GM19351 (cell line): Measurements from ENCODE around the gene LFNG.
"Not testable (repeated sequence)": the region's sequence is repeated elsewhere in the genome, so short reads cannot be mapped to it uniquely, and the experiment has no call there.

ENCODE experiments used
- ATAC-seq: cut with Tn5 transposase; IDR thresholded peaks from one replicate; pipeline ENCODE4 v1.9.1; 2021; ENCODE audit warnings: mild to moderate bottlenecking, moderate library complexity; ENCODE audit not compliant: unreplicated experiment

The LFNG gene

GRCh38 chr7:2529161-2530070 is 9.8 kb downstream of the LFNG start:
- ATAC-seq: peak; percentile 42

- no peak for ATAC-seq
Measured at GRCh38 chr7:2530071-2530987, 10.8 kb downstream of the LFNG start.

- not testable (repeated sequence) for ATAC-seq
Measured at GRCh38 chr7:2530994-2531795, 11.6 kb downstream of the LFNG start.

- ATAC-seq: not testable (repeated sequence)
Measured at GRCh38 chr7:2531796-2532110, 12.2 kb downstream of the LFNG start.

- not testable (repeated sequence) for ATAC-seq
Measured at GRCh38 chr7:2532199-2532772, 12.7 kb downstream of the LFNG start.

- not testable (repeated sequence) for ATAC-seq
Measured at GRCh38 chr7:2532816-2533215, 13.2 kb downstream of the LFNG start.

GRCh38 chr7:2533566-2533965 is 14.0 kb downstream of the LFNG start:
- not testable (repeated sequence) for ATAC-seq

- not testable (repeated sequence) for ATAC-seq
Measured at GRCh38 chr7:2534214-2534613, 14.6 kb downstream of the LFNG start.

- not testable (repeated sequence) for ATAC-seq
Measured at GRCh38 chr7:2535872-2536627, 16.5 kb downstream of the LFNG start.

GRCh38 chr7:2537981-2538851 is 18.6 kb downstream of the LFNG start:
- no peak for ATAC-seq

- no peak for ATAC-seq
Measured at GRCh38 chr7:2539031-2539911, 19.7 kb downstream of the LFNG start.

GRCh38 chr7:2540133-2540532 is 20.6 kb downstream of the LFNG start:
- no peak for ATAC-seq

GRCh38 chr7:2540641-2541051 is 21.1 kb downstream of the LFNG start:
- ATAC-seq: no peak

- no peak for ATAC-seq
Measured at GRCh38 chr7:2541291-2542010, 21.9 kb downstream of the LFNG start.

- no peak for ATAC-seq
Measured at GRCh38 chr7:2542011-2542915, 22.7 kb downstream of the LFNG start.
